Measurements from ENCODE around the gene ANGPT4. TPM values are rescaled to one million over a fixed set of nuclear protein-coding genes. Genes with fewer than 3 reads are reported as not detected.

ANGPT4 gene
- total RNA-seq, 2 donors from 2014 or later, result 0.05 TPM; not detected in 1

DNA sequence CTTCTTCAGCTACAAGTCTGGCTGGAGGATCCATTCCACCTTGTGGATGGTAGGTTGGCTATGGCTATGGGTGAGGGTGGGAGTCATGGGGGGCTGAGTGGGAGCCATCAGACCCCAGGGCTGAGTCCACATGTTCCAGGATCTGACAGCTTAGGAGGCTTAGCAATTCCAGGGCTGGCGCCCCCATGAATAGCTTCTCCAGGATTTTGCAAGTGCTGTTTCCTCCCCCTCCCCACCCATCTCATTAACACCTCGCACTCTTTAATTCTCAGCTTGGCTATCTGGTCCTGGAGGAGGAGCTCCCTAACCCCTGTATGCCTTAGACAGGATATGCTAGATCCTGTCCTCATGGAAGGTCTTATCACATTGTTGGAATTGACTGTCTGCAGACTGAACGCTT, 39.0 kb upstream of the ANGPT4 start:
- intact Hi-C loops (cut with DNase I), result no loop called here
- no peaks in the 10 kb centered on the region for H3K4me1 ChIP-seq
- no peaks in the 10 kb centered on the region for H3K9me3 ChIP-seq
- H3K4me3 ChIP-seq, result no peak overlapping the region
- DNase-seq, result no peak
- no peak overlapping the region for H3K9ac ChIP-seq (ENCODE audit: low read depth in 2 of 2, low read length in 2 of 2)
- H3K27ac ChIP-seq, result no peak overlapping the region
- H3K27me3 ChIP-seq, result no peaks in the 10 kb centered on the region
- TF ChIP-seq, protein P1, sequence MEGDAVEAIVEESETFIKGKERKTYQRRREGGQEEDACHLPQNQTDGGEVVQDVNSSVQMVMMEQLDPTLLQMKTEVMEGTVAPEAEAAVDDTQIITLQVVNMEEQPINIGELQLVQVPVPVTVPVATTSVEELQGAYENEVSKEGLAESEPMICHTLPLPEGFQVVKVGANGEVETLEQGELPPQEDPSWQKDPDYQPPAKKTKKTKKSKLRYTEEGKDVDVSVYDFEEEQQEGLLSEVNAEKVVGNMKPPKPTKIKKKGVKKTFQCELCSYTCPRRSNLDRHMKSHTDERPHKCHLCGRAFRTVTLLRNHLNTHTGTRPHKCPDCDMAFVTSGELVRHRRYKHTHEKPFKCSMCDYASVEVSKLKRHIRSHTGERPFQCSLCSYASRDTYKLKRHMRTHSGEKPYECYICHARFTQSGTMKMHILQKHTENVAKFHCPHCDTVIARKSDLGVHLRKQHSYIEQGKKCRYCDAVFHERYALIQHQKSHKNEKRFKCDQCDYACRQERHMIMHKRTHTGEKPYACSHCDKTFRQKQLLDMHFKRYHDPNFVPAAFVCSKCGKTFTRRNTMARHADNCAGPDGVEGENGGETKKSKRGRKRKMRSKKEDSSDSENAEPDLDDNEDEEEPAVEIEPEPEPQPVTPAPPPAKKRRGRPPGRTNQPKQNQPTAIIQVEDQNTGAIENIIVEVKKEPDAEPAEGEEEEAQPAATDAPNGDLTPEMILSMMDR (IDR thresholded peaks at IDR 0.05), result no peak
- H3K36me3 ChIP-seq, result no peaks in the 10 kb centered on the region

- Histone ChIP-seq H3K36me3 (no peaks in the 10 kb centered on the region), H3K4me3 (no peak overlapping the region), H3K27ac (no peak overlapping the region), H3K4me1 (no peaks in the 10 kb centered on the region), H3K9me3 (no peaks in the 10 kb centered on the region), H3K27me3 (no peaks in the 10 kb centered on the region), H3K9ac (ENCODE audit: low read depth in 2 of 2, low read length in 2 of 2) (no peak overlapping the region)
- intact Hi-C loops (cut with DNase I), result no loop called here
- no peak for DNase-seq
- TF ChIP-seq, protein P1 (IDR thresholded peaks at IDR 0.05), result no peak
Observed at GRCh38 chr20:953742-954141, 37.6 kb upstream of the ANGPT4 start.

DNA sequence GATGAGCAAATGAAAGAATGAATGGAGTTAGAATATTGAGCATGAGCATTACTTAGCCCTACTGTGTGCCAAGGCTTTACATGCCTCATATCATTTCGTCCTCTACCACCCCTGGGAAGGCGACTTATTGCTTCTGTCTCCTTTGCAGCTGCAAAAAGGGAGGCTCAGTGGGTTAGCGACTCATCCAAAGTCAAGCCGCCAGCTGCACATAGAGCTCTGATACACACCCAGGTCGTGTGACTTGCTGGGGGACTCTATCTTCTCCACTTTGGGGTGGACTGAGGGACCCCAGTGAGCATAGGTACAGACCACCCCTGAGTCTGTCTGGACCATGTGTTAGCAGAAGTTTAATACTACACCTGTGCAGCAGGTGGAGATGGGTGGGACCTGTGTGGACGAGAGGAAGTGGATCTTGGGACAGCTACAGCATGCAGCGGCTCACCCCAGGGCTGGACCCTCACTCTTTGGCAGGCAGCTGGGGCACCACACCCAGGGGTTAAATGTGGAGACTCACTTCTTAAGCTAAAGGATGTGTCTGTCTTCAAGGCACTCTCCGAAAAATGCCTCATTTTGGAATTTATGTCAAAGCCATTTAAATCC, 36.2 kb upstream of the ANGPT4 start:
- H3K4me1 ChIP-seq, result no peaks in the 10 kb centered on the region
- no peak overlapping the region for H3K27ac ChIP-seq
- H3K9ac ChIP-seq (ENCODE audit: low read depth in 2 of 2, low read length in 2 of 2), result no peak overlapping the region
- H3K36me3 ChIP-seq, result no peaks in the 10 kb centered on the region
- DNase-seq, result no peak
- intact Hi-C loops (cut with DNase I), result no loop called here
- TF ChIP-seq, protein P1 (IDR thresholded peaks at IDR 0.05), result no peak
- H3K4me3 ChIP-seq, result no peak overlapping the region
- H3K27me3 ChIP-seq, result no peaks in the 10 kb centered on the region
- no peaks in the 10 kb centered on the region for H3K9me3 ChIP-seq

GRCh38 chr20:951384-952169, 35.4 kb upstream of the ANGPT4 start:
- Histone ChIP-seq H3K4me1 (no peaks in the 10 kb centered on the region), H3K27me3 (no peaks in the 10 kb centered on the region), H3K27ac (no peak overlapping the region), H3K9ac (ENCODE audit: low read depth in 2 of 2, low read length in 2 of 2) (no peak overlapping the region), H3K4me3 (no peak overlapping the region), H3K36me3 (no peaks in the 10 kb centered on the region), H3K9me3 (no peaks in the 10 kb centered on the region)
- intact Hi-C loops (cut with DNase I), result no loop called here
- no peak for DNase-seq
- TF ChIP-seq, protein P1 (IDR thresholded peaks at IDR 0.05), result no peak

DNA sequence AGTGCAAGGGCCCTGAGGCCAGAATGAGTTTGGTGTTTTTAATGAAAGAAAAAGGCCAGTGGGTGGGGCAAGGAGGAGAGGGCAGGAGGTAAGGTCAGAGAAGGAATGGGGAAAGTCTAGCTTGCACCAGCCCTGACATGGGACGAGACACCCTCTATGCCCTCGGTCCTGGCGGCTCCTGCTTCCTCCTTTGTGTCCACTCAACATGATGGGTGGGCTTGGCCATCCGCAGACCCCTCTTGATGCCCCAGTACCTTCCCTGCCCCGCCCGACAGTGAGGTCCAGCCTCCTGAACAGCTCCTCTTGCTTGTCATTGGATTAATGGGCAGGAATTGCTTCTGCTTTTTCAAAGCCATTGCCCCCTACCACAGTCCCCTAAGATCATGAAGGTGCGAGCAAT, 33.6 kb upstream of the ANGPT4 start:
- intact Hi-C loops (cut with DNase I), result no loop called here
- no peak for DNase-seq

More for the DNA sequence above, 33.6 kb upstream of the ANGPT4 start:
- H3K4me1 ChIP-seq, result no peaks in the 10 kb centered on the region
- H3K27me3 ChIP-seq, result no peaks in the 10 kb centered on the region
- H3K9ac ChIP-seq (ENCODE audit: low read depth in 2 of 2, low read length in 2 of 2), result no peak overlapping the region
- TF ChIP-seq, protein P1 (IDR thresholded peaks at IDR 0.05), result no peak
- no peak overlapping the region for H3K27ac ChIP-seq
- no peak overlapping the region for H3K4me3 ChIP-seq
- H3K36me3 ChIP-seq, result no peaks in the 10 kb centered on the region
- H3K9me3 ChIP-seq, result no peaks in the 10 kb centered on the region

All from colonic mucosa (tissue), 4 donors.